ENCODE results near the gene KEAP1. TPM values are rescaled to one million over a fixed set of nuclear protein-coding genes. Genes with fewer than 3 reads are reported as not detected.

KEAP1 gene
- total and polyA plus RNA-seq, 2 of the 8 experiments (the other 6 are each of a cell fraction or from before 2014, with no cell fraction given), result 80.6 to 106 TPM

GRCh38 chr19:10467104-10467706, 36.0 kb downstream of the KEAP1 start (continued):
- TF ChIP-seq ATF2 (IDR thresholded peaks at IDR 0.05; ENCODE audit: low read length), result no peak
- TF ChIP-seq TEAD4 (IDR thresholded peaks at IDR 0.05; ENCODE audit: low read depth, low read length), result no peak
- no peak for TF ChIP-seq SRF (IDR thresholded peaks at IDR 0.05; ENCODE audit: low read depth, low read length)
- no peak for TF ChIP-seq SAP30 (IDR thresholded peaks at IDR 0.05; ENCODE audit: insufficient read depth, insufficient replicate concordance, low read length)
- TF ChIP-seq SIRT6 (IDR thresholded peaks at IDR 0.05; ENCODE audit: low read length), result no peak
- TF ChIP-seq RFX5 (IDR thresholded peaks at IDR 0.05; ENCODE audit: borderline replicate concordance, low read depth, low read length), result no peak
- TF ChIP-seq CHD2 (IDR thresholded peaks at IDR 0.05; ENCODE audit: low read length), result no peak

All from H1 (cell line).